Neural progenitor cell (in vitro differentiated cells): ENCODE results near the gene SPRING1. TPM values are rescaled to one million over a fixed set of nuclear protein-coding genes. Genes with fewer than 3 reads are reported as not detected.
"Not testable (repeated sequence)": the region's sequence is repeated elsewhere in the genome, so short reads cannot be mapped to it uniquely, and the experiment has no call there.

Experiments used
- DNase-seq: peaks from one replicate; pipeline ENCODE4 v3.0.0-alpha.2; 2016; ENCODE audit warnings: low spot score
- H2AFZ ChIP-seq: fragments of 200-600 bp; sonication (generic); replicated peaks from 2 replicates; pipeline ENCODE4 v1.6.1; 2016; ENCODE audit warnings: antibody characterized with exemption
- H3F3A ChIP-seq: fragments of 200-600 bp; sonication (generic); 2 replicates; pipeline ENCODE4 v1.6.1; 2016; ENCODE audit warnings: antibody characterized with exemption, low read depth
- H3K27ac ChIP-seq: fragments of 200-600 bp; sonication (generic); 2 replicates; pipeline ENCODE4 v1.5.1; 2016; ENCODE audit warnings: mild to moderate bottlenecking
- H3K27me3 ChIP-seq: fragments of 200-600 bp; sonication (generic); 2 replicates; pipeline ENCODE4 v1.6.1; 2016; ENCODE audit warnings: mild to moderate bottlenecking, moderate library complexity
- H3K36me3 ChIP-seq: fragments of 200-600 bp; sonication (generic); 2 replicates; pipeline ENCODE4 v1.5.1; 2016
- H3K4me1 ChIP-seq: fragments of 200-600 bp; sonication (generic); 2 replicates; pipeline ENCODE4 v1.6.1; 2016; ENCODE audit warnings: mixed run types
- H3K4me2 ChIP-seq: fragments of 200-600 bp; sonication (generic); 2 replicates; pipeline ENCODE4 v1.6.1; 2016
- H3K4me3 ChIP-seq: fragments of 200-600 bp; sonication (generic); 2 replicates; pipeline ENCODE4 v1.5.1; 2016
- H3K79me2 ChIP-seq: fragments of 200-600 bp; sonication (generic); 2 replicates; pipeline ENCODE4 v1.6.1; 2016; ENCODE audit warnings: low read depth
- H3K9ac ChIP-seq: fragments of 200-600 bp; sonication (generic); 2 replicates; pipeline ENCODE4 v1.6.1; 2016
- H3K9me3 ChIP-seq: fragments of 200-600 bp; sonication (generic); 2 replicates; pipeline ENCODE4 v1.5.1; 2016; ENCODE audit warnings: low read depth
- H4K20me1 ChIP-seq: fragments of 200-600 bp; sonication (generic); 2 replicates; pipeline ENCODE4 v1.6.1; 2016; ENCODE audit warnings: low read depth
- H3K27ac Mint-ChIP-seq: 3 replicates; pipeline ENCODE4 v1.8.0; 2021; ENCODE audit warnings: mixed read lengths
- H3K27me3 Mint-ChIP-seq: 2 replicates; pipeline ENCODE4 v1.8.0; 2022; ENCODE audit warnings: low read depth, mild to moderate bottlenecking, inconsistent platforms, moderate library complexity, mixed read lengths; ENCODE audit not compliant: insufficient read depth
- H3K36me3 Mint-ChIP-seq: 3 replicates; pipeline ENCODE4 v1.8.0; 2021; ENCODE audit warnings: mixed read lengths
- H3K4me1 Mint-ChIP-seq: 3 replicates; pipeline ENCODE4 v1.8.0; 2021; ENCODE audit warnings: mixed read lengths
- H3K4me3 Mint-ChIP-seq: 3 replicates; pipeline ENCODE4 v1.8.0; 2021; ENCODE audit warnings: mild to moderate bottlenecking, moderate library complexity, mixed read lengths
- H3K9me3 Mint-ChIP-seq: 3 replicates; pipeline ENCODE4 v1.8.0; 2020; ENCODE audit warnings: mixed read lengths
- CTCF ChIP-seq: fragments of 200-600 bp; sonication (generic); IDR thresholded peaks from 2 replicates; pipeline ENCODE4 v1.5.1; 2017; ENCODE audit warnings: antibody characterized with exemption, mild to moderate bottlenecking
- EZH2 ChIP-seq: fragments of 200-600 bp; sonication (generic); IDR thresholded peaks from 2 replicates; pipeline ENCODE4 v1.6.1; 2017; ENCODE audit warnings: antibody characterized with exemption, mild to moderate bottlenecking, moderate library complexity
- EZH2phosphoT487 ChIP-seq: fragments of 200-600 bp; sonication (generic); IDR thresholded peaks from 2 replicates; pipeline ENCODE4 v1.6.1; 2017; ENCODE audit warnings: antibody characterized with exemption
- total RNA-seq: library from RNA; depleted of rRNA; stranded (reverse); fragments of >200 nt; gene quantifications from 2 replicates; pipeline ENCODE4 v1.2.3, GENCODE V29; 2015; ENCODE audit warnings: low replicate concordance

SPRING1 gene
- total RNA-seq, 1 donor from 2014 or later, result 40.4 TPM

- H3K9me3 Mint-ChIP-seq, result no peaks in the 10 kb centered on the region
Measured at GRCh38 chr12:116749884-116750283, 12.0 kb upstream of the SPRING1 start.

GRCh38 chr12:116745554-116745953 lies 7.7 kb upstream of the SPRING1 start:
- no peaks in the 10 kb centered on the region for H3K79me2 ChIP-seq
- Mint-ChIP-seq H3K9me3 (no peaks in the 10 kb centered on the region), H3K27me3 (no peaks in the 10 kb centered on the region), H3K36me3 (peaks cover 17% of the 10 kb centered on the region), H3K4me3 (no peak overlapping the region), H3K27ac (no peak overlapping the region), H3K4me1 (peaks cover 5% of the 10 kb centered on the region)
- peaks cover 12% of the 10 kb centered on the region for H4K20me1 ChIP-seq
- no peak for DNase-seq
- H3K9me3 ChIP-seq, result no peaks in the 10 kb centered on the region
- no peaks in the 10 kb centered on the region for H3K27me3 ChIP-seq
- no peak overlapping the region for H3K27ac ChIP-seq
- H2AFZ ChIP-seq, result no peak overlapping the region
- H3F3A ChIP-seq, result no peaks in the 10 kb centered on the region
- TF ChIP-seq EZH2phosphoT487, result no peak
- no peak for TF ChIP-seq CTCF
- H3K4me3 ChIP-seq, result no peak overlapping the region
- no peaks in the 10 kb centered on the region for H3K36me3 ChIP-seq
- no peak overlapping the region for H3K4me2 ChIP-seq
- no peaks in the 10 kb centered on the region for H3K4me1 ChIP-seq
- no peak overlapping the region for H3K9ac ChIP-seq

More at GRCh38 chr12:116749884-116750283, 12.0 kb upstream of the SPRING1 start:
- H3K9ac ChIP-seq, result no peak overlapping the region
- H3K27ac ChIP-seq, result no peak overlapping the region
- no peak overlapping the region for H3K4me2 ChIP-seq
- H3K27me3 ChIP-seq, result no peaks in the 10 kb centered on the region
- H3F3A ChIP-seq, result no peaks in the 10 kb centered on the region
- no peak overlapping the region for H3K27ac Mint-ChIP-seq
- H3K36me3 Mint-ChIP-seq, result peaks cover 31% of the 10 kb centered on the region
- H3K27me3 Mint-ChIP-seq, result peaks cover 2% of the 10 kb centered on the region
- peaks cover 4% of the 10 kb centered on the region for H3K36me3 ChIP-seq
- H3K79me2 ChIP-seq, result no peaks in the 10 kb centered on the region
- no peaks in the 10 kb centered on the region for H3K4me1 ChIP-seq
- TF ChIP-seq EZH2phosphoT487, result no peak
- TF ChIP-seq CTCF, result no peak
- no peak for TF ChIP-seq EZH2
- DNase-seq, result no peak
- H3K9me3 ChIP-seq, result no peaks in the 10 kb centered on the region
- no peak overlapping the region for H3K4me3 Mint-ChIP-seq
- no peaks in the 10 kb centered on the region for H3K4me1 Mint-ChIP-seq
- H3K4me3 ChIP-seq, result no peak overlapping the region
- H4K20me1 ChIP-seq, result peaks cover 9% of the 10 kb centered on the region
- H2AFZ ChIP-seq, result no peak overlapping the region

- Histone ChIP-seq H3K9me3 (no peaks in the 10 kb centered on the region), H3K79me2 (peaks cover 6% of the 10 kb centered on the region), H3K27me3 (no peaks in the 10 kb centered on the region), H3K4me1 (no peaks in the 10 kb centered on the region), H3F3A (no peaks in the 10 kb centered on the region), H2AFZ (no peak overlapping the region), H3K9ac (no peak overlapping the region), H3K4me2 (no peak overlapping the region), H3K4me3 (no peak overlapping the region), H3K27ac (no peak overlapping the region), H4K20me1 (peaks cover 12% of the 10 kb centered on the region), H3K36me3 (no peaks in the 10 kb centered on the region)
- Mint-ChIP-seq H3K4me1 (peaks cover 5% of the 10 kb centered on the region), H3K4me3 (no peak overlapping the region), H3K27me3 (no peaks in the 10 kb centered on the region), H3K9me3 (no peaks in the 10 kb centered on the region), H3K36me3 (peaks cover 14% of the 10 kb centered on the region), H3K27ac (no peak overlapping the region)
- no peak for DNase-seq
- TF ChIP-seq EZH2 (no peak), EZH2phosphoT487 (no peak), CTCF (no peak)
Measured at GRCh38 chr12:116744766-116745165, 6.9 kb upstream of the SPRING1 start.

GRCh38 chr12:116742787-116743186 lies 4.9 kb upstream of the SPRING1 start:
- H3F3A ChIP-seq, H3K4me3 ChIP-seq, H3K27me3 Mint-ChIP-seq, H2AFZ ChIP-seq, DNase-seq, H3K4me2 ChIP-seq, H3K36me3 ChIP-seq, H3K27me3 ChIP-seq, H3K4me1 ChIP-seq, H3K4me3 Mint-ChIP-seq, H3K9me3 Mint-ChIP-seq, H3K9me3 ChIP-seq, H3K9ac ChIP-seq, H3K27ac ChIP-seq, H3K27ac Mint-ChIP-seq: not testable (repeated sequence)
- Mint-ChIP-seq H3K4me1 (peaks cover 19% of the 10 kb centered on the region), H3K36me3 (peaks cover 14% of the 10 kb centered on the region)
- Histone ChIP-seq H3K79me2 (peaks cover 22% of the 10 kb centered on the region), H4K20me1 (peaks cover 22% of the 10 kb centered on the region)
